Mammary epithelial cell (primary cell): ENCODE measurements around the gene CYP2F1.

Source experiments
- CTCF ChIP-seq, 2 donors: IDR thresholded peaks in 1 of 2; conservative IDR thresholded peaks in 1 of 2; 2 replicates each; pipeline ENCODE4 v1.5.1; 2011 to 2012; ENCODE audit warnings: inconsistent platforms in 2 of 2, low read length in 2 of 2, mild to moderate bottlenecking in 2 of 2, control low read depth in 1 of 2, low read depth in 1 of 2; ENCODE audit not compliant: insufficient read depth in 1 of 2; ENCODE audit errors: extremely low read depth in 1 of 2
- EZH2 ChIP-seq: IDR thresholded peaks from 2 replicates; pipeline ENCODE4 v1.6.1; 2012; ENCODE audit warnings: low read length, inconsistent platforms, borderline replicate concordance

GRCh38 chr19:41128692-41129091 is 14.5 kb downstream of the CYP2F1 start:
- TF ChIP-seq CTCF (conservative IDR thresholded peaks at IDR 0.05 in 1 of 2, IDR thresholded peaks at IDR 0.05 in 1 of 2; ENCODE audit: extremely low read depth in 1 of 2, insufficient read depth in 1 of 2, low read depth in 1 of 2, low read length in 2 of 2) (no peak), EZH2 (no peak)
